Neural crest cell (in vitro differentiated cells): ENCODE measurements around the gene IVL. TPM values are rescaled to one million over a fixed set of nuclear protein-coding genes. Genes with fewer than 3 reads are reported as not detected.

Source experiments
- DNase-seq: peaks from one replicate; pipeline ENCODE4 v3.0.0; 2021; ENCODE audit warnings: low read depth, mixed read lengths, low spot score
- H3K27ac Mint-ChIP-seq: one replicate; pipeline ENCODE4 v1.8.0; 2021; ENCODE audit warnings: mild to moderate bottlenecking, mixed read lengths; ENCODE audit not compliant: unreplicated experiment
- H3K27me3 Mint-ChIP-seq: 2 replicates; pipeline ENCODE4 v1.8.0; 2021; ENCODE audit warnings: low read depth, mild to moderate bottlenecking, mixed read lengths
- H3K36me3 Mint-ChIP-seq: 2 replicates; pipeline ENCODE4 v1.8.0; 2021; ENCODE audit warnings: low read depth, mild to moderate bottlenecking, mixed read lengths
- H3K4me1 Mint-ChIP-seq: 2 replicates; pipeline ENCODE4 v1.8.0; 2021; ENCODE audit warnings: mixed read lengths
- H3K4me3 Mint-ChIP-seq: one replicate; pipeline ENCODE4 v1.8.0; 2021; ENCODE audit warnings: mild to moderate bottlenecking, mixed read lengths
- H3K9me3 Mint-ChIP-seq: 2 replicates; pipeline ENCODE4 v1.8.0; 2021; ENCODE audit warnings: mixed read lengths
- total RNA-seq: library from RNA; stranded (reverse); gene quantifications from 2 replicates; pipeline ENCODE4 v1.2.1, GENCODE V29; 2021
- TF ChIP-seq, protein P1 (sequence below): fragments of 200-600 bp; sonication (generic); conservative IDR thresholded peaks from 2 replicates; pipeline ENCODE4 v1.5.0; 2021; ENCODE audit warnings: antibody characterized with exemption, mild to moderate bottlenecking

IVL gene
- total RNA-seq, 1 donor from 2014 or later, result not detected

DNA sequence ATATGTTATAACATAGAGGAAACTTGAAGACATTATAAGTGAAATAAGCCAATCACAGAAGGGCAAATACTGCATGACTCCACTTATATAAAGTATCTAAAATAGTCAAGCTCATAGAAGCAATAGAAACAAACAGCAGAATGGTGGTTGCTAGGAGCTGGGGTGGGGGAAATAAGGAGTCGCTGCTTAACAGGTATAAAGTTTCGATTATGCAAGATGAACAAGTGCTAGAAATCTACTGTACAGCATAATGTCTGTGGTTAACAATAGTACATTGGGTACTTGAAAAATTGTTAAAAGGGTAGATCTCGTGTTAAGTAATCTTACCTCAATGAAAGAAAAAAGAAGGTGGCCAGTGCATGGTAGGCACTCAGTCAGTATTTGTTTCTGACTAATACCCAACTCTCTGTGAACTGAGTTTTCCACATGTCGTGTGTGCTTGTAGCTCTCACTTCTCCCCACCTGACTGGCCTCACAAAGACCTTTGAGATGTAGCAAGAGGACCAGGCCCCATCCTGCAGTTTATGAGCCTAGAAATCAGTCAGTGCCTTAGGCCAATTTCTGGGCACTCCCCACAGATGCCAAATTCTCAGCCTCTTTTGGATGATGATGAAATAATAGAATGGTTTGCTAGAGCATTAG lies 23.9 kb downstream of the IVL start:
- DNase-seq, result no peak
- no peaks in the 10 kb centered on the region for H3K4me1 Mint-ChIP-seq
- TF ChIP-seq, protein P1, sequence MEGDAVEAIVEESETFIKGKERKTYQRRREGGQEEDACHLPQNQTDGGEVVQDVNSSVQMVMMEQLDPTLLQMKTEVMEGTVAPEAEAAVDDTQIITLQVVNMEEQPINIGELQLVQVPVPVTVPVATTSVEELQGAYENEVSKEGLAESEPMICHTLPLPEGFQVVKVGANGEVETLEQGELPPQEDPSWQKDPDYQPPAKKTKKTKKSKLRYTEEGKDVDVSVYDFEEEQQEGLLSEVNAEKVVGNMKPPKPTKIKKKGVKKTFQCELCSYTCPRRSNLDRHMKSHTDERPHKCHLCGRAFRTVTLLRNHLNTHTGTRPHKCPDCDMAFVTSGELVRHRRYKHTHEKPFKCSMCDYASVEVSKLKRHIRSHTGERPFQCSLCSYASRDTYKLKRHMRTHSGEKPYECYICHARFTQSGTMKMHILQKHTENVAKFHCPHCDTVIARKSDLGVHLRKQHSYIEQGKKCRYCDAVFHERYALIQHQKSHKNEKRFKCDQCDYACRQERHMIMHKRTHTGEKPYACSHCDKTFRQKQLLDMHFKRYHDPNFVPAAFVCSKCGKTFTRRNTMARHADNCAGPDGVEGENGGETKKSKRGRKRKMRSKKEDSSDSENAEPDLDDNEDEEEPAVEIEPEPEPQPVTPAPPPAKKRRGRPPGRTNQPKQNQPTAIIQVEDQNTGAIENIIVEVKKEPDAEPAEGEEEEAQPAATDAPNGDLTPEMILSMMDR, result no peak
- no peaks in the 10 kb centered on the region for H3K36me3 Mint-ChIP-seq
- H3K9me3 Mint-ChIP-seq, result peaks cover 9% of the 10 kb centered on the region
- no peaks in the 10 kb centered on the region for H3K27me3 Mint-ChIP-seq
- no peak overlapping the region for H3K27ac Mint-ChIP-seq
- H3K4me3 Mint-ChIP-seq, result no peak overlapping the region

DNA sequence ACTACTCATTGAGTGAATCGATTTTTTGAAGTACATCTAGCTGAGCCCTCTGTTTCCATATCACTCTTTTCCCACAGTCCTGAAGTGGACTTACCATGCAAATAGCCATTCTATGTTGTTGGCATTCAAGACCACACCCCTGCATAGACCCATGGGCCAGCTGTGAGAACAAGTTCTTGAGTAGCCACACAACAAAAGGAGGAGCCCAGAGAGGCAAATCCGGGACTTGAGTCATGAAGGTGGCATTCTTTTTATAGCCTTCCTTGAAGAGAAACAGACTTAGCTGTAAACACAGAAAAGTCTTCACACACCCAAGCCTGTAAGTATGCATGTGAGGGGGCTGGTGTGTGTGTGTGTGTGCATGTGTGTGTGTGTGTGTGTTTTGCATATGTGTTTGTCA lies 24.9 kb downstream of the IVL start:
- Mint-ChIP-seq H3K27ac (no peak overlapping the region), H3K36me3 (no peaks in the 10 kb centered on the region), H3K4me1 (no peaks in the 10 kb centered on the region), H3K4me3 (no peak overlapping the region), H3K9me3 (peaks cover 9% of the 10 kb centered on the region), H3K27me3 (no peaks in the 10 kb centered on the region)
- DNase-seq, result no peak
- TF ChIP-seq, protein P1, result no peak

DNA sequence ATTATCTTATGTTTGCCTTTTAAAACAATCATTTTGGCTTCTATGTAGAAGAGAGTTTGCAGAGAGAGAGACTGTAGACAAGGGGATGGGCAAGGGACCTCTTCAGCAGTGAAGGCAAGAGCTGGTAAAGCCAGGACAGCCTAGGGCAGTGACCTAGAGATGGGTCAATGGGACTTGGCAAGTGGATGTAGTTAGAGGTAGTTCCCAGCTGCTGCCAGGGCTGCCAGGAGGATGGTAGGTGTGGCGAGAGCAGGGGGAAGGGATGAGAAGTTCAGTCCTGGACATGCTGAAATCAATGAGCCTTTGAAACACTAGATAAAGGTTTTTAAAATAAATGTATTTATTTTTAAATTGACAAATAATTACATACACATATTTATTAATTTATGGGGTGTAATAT lies 32.3 kb downstream of the IVL start:
- no peak for DNase-seq
- no peak overlapping the region for H3K27ac Mint-ChIP-seq
- H3K9me3 Mint-ChIP-seq, result peaks cover 5% of the 10 kb centered on the region
- TF ChIP-seq, protein P1, result no peak
- H3K27me3 Mint-ChIP-seq, result no peaks in the 10 kb centered on the region
- no peaks in the 10 kb centered on the region for H3K4me1 Mint-ChIP-seq
- no peaks in the 10 kb centered on the region for H3K36me3 Mint-ChIP-seq
- H3K4me3 Mint-ChIP-seq, result no peak overlapping the region

DNA sequence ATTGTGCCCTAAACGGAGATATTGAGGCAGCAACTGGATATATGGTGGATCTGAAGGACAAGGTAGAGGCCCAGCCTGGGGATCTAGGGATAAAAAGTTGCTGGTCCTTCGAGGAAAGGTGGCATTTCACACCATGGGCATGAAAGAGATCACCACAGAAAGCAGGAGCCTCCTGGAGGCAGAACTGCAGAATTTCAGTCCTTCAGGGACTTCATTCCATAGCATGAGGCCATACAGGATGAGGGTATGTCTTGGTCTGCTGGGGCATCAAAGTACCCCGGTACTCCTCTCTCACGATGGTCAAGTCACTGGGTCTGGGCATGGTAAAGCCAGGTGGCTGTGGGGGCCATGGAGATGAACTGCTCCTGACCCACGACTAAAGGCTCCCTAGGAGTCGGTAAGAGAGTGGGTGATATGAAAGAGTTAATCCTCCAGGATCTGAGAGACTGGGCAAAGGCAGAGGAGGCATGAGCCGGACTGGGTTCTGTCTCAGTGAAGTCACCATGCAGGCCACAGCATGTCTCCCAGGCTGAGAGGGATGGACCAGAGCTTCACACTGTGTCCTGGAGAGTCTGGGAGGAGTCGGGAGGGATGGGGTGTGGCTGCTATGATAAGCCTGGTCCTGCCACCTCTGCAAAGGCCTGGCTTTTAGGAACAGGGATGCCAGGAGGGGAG lies 32.8 kb downstream of the IVL start:
- H3K4me1 Mint-ChIP-seq, result no peaks in the 10 kb centered on the region
- DNase-seq, result no peak
- H3K36me3 Mint-ChIP-seq, result no peaks in the 10 kb centered on the region
- no peak overlapping the region for H3K27ac Mint-ChIP-seq
- TF ChIP-seq, protein P1, result no peak
- no peak overlapping the region for H3K4me3 Mint-ChIP-seq
- peaks cover 3% of the 10 kb centered on the region for H3K9me3 Mint-ChIP-seq
- no peaks in the 10 kb centered on the region for H3K27me3 Mint-ChIP-seq

DNA sequence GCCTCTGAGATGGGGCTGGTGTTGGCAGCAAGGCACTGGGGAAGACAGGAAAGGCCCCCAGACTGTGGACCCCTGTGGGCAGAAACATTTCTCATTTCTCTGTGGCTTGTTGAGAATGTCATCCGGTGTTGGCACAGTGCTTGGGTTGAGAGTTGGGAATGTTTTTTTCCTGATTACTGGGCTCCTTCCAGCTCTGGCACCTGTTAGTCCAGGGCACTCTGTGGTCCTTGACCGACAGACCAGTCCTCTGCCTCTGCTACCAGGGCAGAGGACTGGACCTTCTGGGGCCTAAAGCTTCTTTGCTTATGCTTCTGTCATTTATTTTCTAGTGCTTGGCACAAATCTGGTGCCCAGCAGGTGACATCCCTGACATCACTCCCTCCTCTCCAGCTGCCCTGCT lies 33.8 kb downstream of the IVL start:
- Mint-ChIP-seq H3K36me3 (no peaks in the 10 kb centered on the region), H3K9me3 (peaks cover 3% of the 10 kb centered on the region), H3K4me3 (no peak overlapping the region), H3K27ac (no peak overlapping the region), H3K4me1 (no peaks in the 10 kb centered on the region), H3K27me3 (no peaks in the 10 kb centered on the region)
- no peak for DNase-seq
- TF ChIP-seq, protein P1, result no peak
